Astrocyte of the spinal cord (primary cell): ENCODE measurements around the gene SNU13.
"Not testable (repeated sequence)": the region's sequence is repeated elsewhere in the genome, so short reads cannot be mapped to it uniquely, and the experiment has no call there.

Experiments
- DNase-seq: peaks from one replicate; pipeline ENCODE4 v3.0.0; 2011; ENCODE audit warnings: low read depth, low spot score
- H3K4me3 ChIP-seq: 2 replicates; pipeline ENCODE4 v1.5.1; 2011; ENCODE audit warnings: low read depth, mild to moderate bottlenecking, low read length, moderate library complexity
- CTCF ChIP-seq: IDR thresholded peaks from 2 replicates; pipeline ENCODE4 v1.5.1; 2012; ENCODE audit warnings: low read depth, mild to moderate bottlenecking, low read length, inconsistent platforms
- in situ Hi-C: cut with HindIII; loops from 2 replicates; pipeline ENCODE4 v1.10.0; 2017; ENCODE audit warnings: low sequenced_read_pairs

SNU13 gene

GRCh38 chr22:41696703-41697102, 8.0 kb upstream of the SNU13 start:
- no peak for DNase-seq
- no peak overlapping the region for H3K4me3 ChIP-seq
- in situ Hi-C loops, result no loop called here
- no peak for TF ChIP-seq CTCF

- DNase-seq, result no peak
- no peak for TF ChIP-seq CTCF
Measured at GRCh38 chr22:41695211-41695610, 6.5 kb upstream of the SNU13 start.

GRCh38 chr22:41690476-41690875, 1.8 kb upstream of the SNU13 start:
- in situ Hi-C loops, result no loop called here
- no peak for DNase-seq
- no peak for TF ChIP-seq CTCF
- no peak overlapping the region for H3K4me3 ChIP-seq

More at GRCh38 chr22:41695211-41695610, 6.5 kb upstream of the SNU13 start:
- H3K4me3 ChIP-seq, result no peak overlapping the region
- in situ Hi-C loops, result no loop called here

- in situ Hi-C loops, result no loop called here
- TF ChIP-seq CTCF, result no peak
- H3K4me3 ChIP-seq, result peak overlapping the region; percentile 87
- DNase-seq, result peak; percentile 32
Measured at GRCh38 chr22:41687901-41688364, 734 bp downstream of the SNU13 start.

GRCh38 chr22:41686890-41687289, 1.8 kb downstream of the SNU13 start:
- in situ Hi-C loops, result not testable (repeated sequence)

GRCh38 chr22:41684194-41684593, 4.5 kb downstream of the SNU13 start:
- H3K4me3 ChIP-seq, result no peak overlapping the region
- in situ Hi-C loops, result no loop called here
- no peak for TF ChIP-seq CTCF
- DNase-seq, result no peak

More at GRCh38 chr22:41686890-41687289, 1.8 kb downstream of the SNU13 start:
- H3K4me3 ChIP-seq, DNase-seq: not testable (repeated sequence)

GRCh38 chr22:41683616-41684015, 5.1 kb downstream of the SNU13 start:
- H3K4me3 ChIP-seq, result no peak overlapping the region
- no peak for TF ChIP-seq CTCF
- no peak for DNase-seq
- in situ Hi-C loops, result no loop called here
